HepG2 (cell line): ENCODE data around the gene PCIF1. TPM values are rescaled to one million over a fixed set of nuclear protein-coding genes. Genes with fewer than 3 reads are reported as not detected.
A peak's percentile ranks its signal among the peaks of the same experiment; 100 is the strongest.

ENCODE experiments used
- GTF2F1 ChIP-seq: fragments of 150-350 bp; IDR thresholded peaks from 2 replicates; pipeline ENCODE4 v1.6.1; 2014; ENCODE audit warnings: low read length
- MLXIP ChIP-seq: sonication (generic); formaldehyde crosslinking; IDR thresholded peaks from 2 replicates; pipeline ENCODE4 v1.9.0; 2021; ENCODE audit warnings: missing genetic modification reagents, borderline replicate concordance
- NFIC ChIP-seq: IDR thresholded peaks from 2 replicates; pipeline ENCODE4 v1.6.1; 2012; ENCODE audit warnings: mild to moderate bottlenecking, low read length, inconsistent platforms
- TOE1 ChIP-seq: sonication (generic); formaldehyde crosslinking; IDR thresholded peaks from 2 replicates; pipeline ENCODE4 v1.4.0; 2020; ENCODE audit warnings: mild to moderate bottlenecking, missing genetic modification reagents
- WIZ ChIP-seq: sonication (generic); formaldehyde crosslinking; IDR thresholded peaks from 2 replicates; pipeline ENCODE4 v1.5.1; 2020; ENCODE audit warnings: mild to moderate bottlenecking, missing genetic modification reagents
- ZBTB44 ChIP-seq: sonication (generic); formaldehyde crosslinking; IDR thresholded peaks from 2 replicates; pipeline ENCODE4 v1.4.0; 2020; ENCODE audit warnings: missing genetic modification reagents
- ZNF143 ChIP-seq: sonication (generic); formaldehyde crosslinking; IDR thresholded peaks from 2 replicates; pipeline ENCODE4 v1.4.0; 2020; ENCODE audit warnings: missing genetic modification reagents
- ZNF230 ChIP-seq: sonication (generic); formaldehyde crosslinking; IDR thresholded peaks from 2 replicates; pipeline ENCODE4 v1.4.0; 2020; ENCODE audit warnings: mild to moderate bottlenecking, missing genetic modification reagents
- ZNF253 ChIP-seq: sonication (generic); formaldehyde crosslinking; IDR thresholded peaks from 2 replicates; pipeline ENCODE4 v1.8.0; 2022; ENCODE audit warnings: mild to moderate bottlenecking, missing genetic modification reagents, borderline replicate concordance
- ZNF263 ChIP-seq: sonication (generic); formaldehyde crosslinking; IDR thresholded peaks from 2 replicates; pipeline ENCODE4 v1.4.0; 2020; ENCODE audit warnings: missing genetic modification reagents
- ZNF432 ChIP-seq: sonication (generic); formaldehyde crosslinking; IDR thresholded peaks from 2 replicates; pipeline ENCODE4 v1.5.0; 2020; ENCODE audit warnings: missing genetic modification reagents, mild to moderate bottlenecking, borderline replicate concordance
- ZNF510 ChIP-seq: sonication (generic); formaldehyde crosslinking; IDR thresholded peaks from 2 replicates; pipeline ENCODE4 v1.4.0; 2020; ENCODE audit warnings: low read depth, mild to moderate bottlenecking, missing genetic modification reagents
- ZNF775 ChIP-seq: sonication (generic); formaldehyde crosslinking; IDR thresholded peaks from 2 replicates; pipeline ENCODE4 v1.4.0; 2020; ENCODE audit warnings: missing genetic modification reagents, mild to moderate bottlenecking, moderate library complexity, borderline replicate concordance
- ZNF792 ChIP-seq: IDR thresholded peaks from 2 replicates; pipeline ENCODE4 v1.6.1; 2016
- polyA plus RNA-seq, 8 experiments: library from polyadenylated mRNA; depleted of rRNA in 3 of 8; stranded (reverse) in 7 of 8; unstranded in 1 of 8; fragments of >200 nt; fragmentation: Illumina TruSeq in 4 of 8; extraction: Trizol in 4 of 8; gene quantifications; 2 replicates each; pipeline versions ENCODE4 v1.2.1 to v1.2.3, GENCODE V29; 2011 to 2016; ENCODE audit warnings: low read depth in 4 of 8, missing spikeins in 1 of 8, mixed read lengths in 1 of 8; ENCODE audit not compliant: insufficient read depth in 1 of 8
- total RNA-seq, 5 experiments: library from RNA; depleted of rRNA; stranded (reverse); fragments of >200 nt; fragmentation: Illumina TruSeq; extraction: Trizol; gene quantifications; 2 replicates each; pipeline ENCODE4 v1.2.3, GENCODE V29; 2016; ENCODE audit warnings: low read depth in 1 of 5
- TF ChIP-seq, protein P1 (sequence below): sonication (generic); formaldehyde crosslinking; IDR thresholded peaks from 2 replicates; pipeline ENCODE4 v1.8.1; 2023; ENCODE audit warnings: mild to moderate bottlenecking, missing genetic modification reagents
- TF ChIP-seq, protein P2 (sequence below): sonication (generic); formaldehyde crosslinking; IDR thresholded peaks from 2 replicates; pipeline ENCODE4 v1.4.0; 2020; ENCODE audit warnings: missing genetic modification reagents, borderline replicate concordance
- TF ChIP-seq, protein P3 (sequence below): sonication (generic); formaldehyde crosslinking; IDR thresholded peaks from 2 replicates; pipeline ENCODE4 v1.4.0; 2020; ENCODE audit warnings: missing genetic modification reagents, low read depth, mild to moderate bottlenecking, borderline replicate concordance

The PCIF1 gene
- total and polyA plus RNA-seq, 2 of the 13 experiments (the other 11 are each of a cell fraction or from before 2014, with no cell fraction given) = 20.9 to 24.4 TPM

GRCh38 chr20:45890985-45891983, 43.2 kb upstream of the PCIF1 start, which contains the start of the genes CTSA and NEURL2 (continued):
- TF ChIP-seq MLXIP (CRISPR knock-in tag) (peak; percentile 92), WIZ (CRISPR knock-in tag) (peak; percentile 91), ZNF253 (CRISPR knock-in tag) (peak; percentile 94), GTF2F1 (peak; percentile 87), NFIC (peak; percentile 99), ZNF230 (CRISPR knock-in tag) (peak; percentile 100), ZBTB44 (CRISPR knock-in tag) (peak; percentile 83; the same call in 1 of the 2 replicates), ZNF510 (CRISPR knock-in tag) (peak; percentile 99), ZNF432 (CRISPR knock-in tag) (no peak; the same call in none of the 2 replicates), ZNF775 (CRISPR knock-in tag) (no peak), ZNF143 (CRISPR knock-in tag) (peak; percentile 56; the same call in 1 of the 2 replicates), TOE1 (peak; percentile 93; the same call in 1 of the 2 replicates), ZNF263 (CRISPR knock-in tag) (peak; percentile 80), ZNF792 (peak; percentile 100)
- TF ChIP-seq, protein P1, sequence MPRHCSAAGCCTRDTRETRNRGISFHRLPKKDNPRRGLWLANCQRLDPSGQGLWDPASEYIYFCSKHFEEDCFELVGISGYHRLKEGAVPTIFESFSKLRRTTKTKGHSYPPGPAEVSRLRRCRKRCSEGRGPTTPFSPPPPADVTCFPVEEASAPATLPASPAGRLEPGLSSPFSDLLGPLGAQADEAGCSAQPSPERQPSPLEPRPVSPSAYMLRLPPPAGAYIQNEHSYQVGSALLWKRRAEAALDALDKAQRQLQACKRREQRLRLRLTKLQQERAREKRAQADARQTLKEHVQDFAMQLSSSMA = peak; percentile 98
- TF ChIP-seq, protein P2, sequence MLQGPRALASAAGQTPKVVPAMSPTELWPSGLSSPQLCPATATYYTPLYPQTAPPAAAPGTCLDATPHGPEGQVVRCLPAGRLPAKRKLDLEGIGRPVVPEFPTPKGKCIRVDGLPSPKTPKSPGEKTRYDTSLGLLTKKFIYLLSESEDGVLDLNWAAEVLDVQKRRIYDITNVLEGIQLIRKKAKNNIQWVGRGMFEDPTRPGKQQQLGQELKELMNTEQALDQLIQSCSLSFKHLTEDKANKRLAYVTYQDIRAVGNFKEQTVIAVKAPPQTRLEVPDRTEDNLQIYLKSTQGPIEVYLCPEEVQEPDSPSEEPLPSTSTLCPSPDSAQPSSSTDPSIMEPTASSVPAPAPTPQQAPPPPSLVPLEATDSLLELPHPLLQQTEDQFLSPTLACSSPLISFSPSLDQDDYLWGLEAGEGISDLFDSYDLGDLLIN (CRISPR knock-in tag) = peak; percentile 98; the same call in 1 of the 2 replicates
- TF ChIP-seq, protein P3, sequence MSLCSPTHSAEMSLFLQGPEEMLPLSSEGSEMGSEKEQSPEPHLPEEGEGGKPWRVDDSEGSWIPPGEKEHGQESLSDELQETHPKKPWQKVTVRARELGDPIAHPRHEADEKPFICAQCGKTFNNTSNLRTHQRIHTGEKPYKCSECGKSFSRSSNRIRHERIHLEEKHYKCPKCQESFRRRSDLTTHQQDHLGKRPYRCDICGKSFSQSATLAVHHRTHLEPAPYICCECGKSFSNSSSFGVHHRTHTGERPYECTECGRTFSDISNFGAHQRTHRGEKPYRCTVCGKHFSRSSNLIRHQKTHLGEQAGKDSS (CRISPR knock-in tag) = peak; percentile 99
